Type B pancreatic cell (in vitro differentiated cells): ENCODE measurements around the gene RRP15. TPM values are rescaled to one million over a fixed set of nuclear protein-coding genes. Genes with fewer than 3 reads are reported as not detected.
A peak's percentile ranks its signal among the peaks of the same experiment; 100 is the strongest.

Experiments used
- DNase-seq: peaks from one replicate; pipeline ENCODE4 v3.0.0; 2021; ENCODE audit warnings: mixed read lengths; ENCODE audit not compliant: unreplicated experiment; ENCODE audit errors: extremely low spot score
- H3K27ac Mint-ChIP-seq: 2 replicates; pipeline ENCODE4 v1.8.0; 2021; ENCODE audit warnings: mild to moderate bottlenecking, mixed read lengths
- H3K27me3 Mint-ChIP-seq: 2 replicates; pipeline ENCODE4 v1.8.0; 2021; ENCODE audit warnings: mixed read lengths
- H3K36me3 Mint-ChIP-seq: 2 replicates; pipeline ENCODE4 v1.8.0; 2021; ENCODE audit warnings: mixed read lengths
- H3K4me1 Mint-ChIP-seq: one replicate; pipeline ENCODE4 v1.8.0; 2021; ENCODE audit warnings: mixed read lengths; ENCODE audit not compliant: unreplicated experiment
- H3K4me3 Mint-ChIP-seq: 2 replicates; pipeline ENCODE4 v1.8.0; 2021; ENCODE audit warnings: mild to moderate bottlenecking, mixed read lengths
- H3K9me3 Mint-ChIP-seq: 2 replicates; pipeline ENCODE4 v1.8.0; 2021; ENCODE audit warnings: mixed read lengths
- total RNA-seq: library from RNA; stranded (reverse); gene quantifications from 2 replicates; pipeline ENCODE4 v1.2.1, GENCODE V29; 2021; ENCODE audit warnings: low replicate concordance
- TF ChIP-seq, protein P1 (sequence below): fragments of 200-600 bp; sonication (generic); conservative IDR thresholded peaks from 2 replicates; pipeline ENCODE4 v1.5.0; 2021; ENCODE audit warnings: antibody characterized with exemption, mild to moderate bottlenecking

Gene RRP15
- total RNA-seq, 1 donor from 2014 or later = 22.9 TPM

DNA sequence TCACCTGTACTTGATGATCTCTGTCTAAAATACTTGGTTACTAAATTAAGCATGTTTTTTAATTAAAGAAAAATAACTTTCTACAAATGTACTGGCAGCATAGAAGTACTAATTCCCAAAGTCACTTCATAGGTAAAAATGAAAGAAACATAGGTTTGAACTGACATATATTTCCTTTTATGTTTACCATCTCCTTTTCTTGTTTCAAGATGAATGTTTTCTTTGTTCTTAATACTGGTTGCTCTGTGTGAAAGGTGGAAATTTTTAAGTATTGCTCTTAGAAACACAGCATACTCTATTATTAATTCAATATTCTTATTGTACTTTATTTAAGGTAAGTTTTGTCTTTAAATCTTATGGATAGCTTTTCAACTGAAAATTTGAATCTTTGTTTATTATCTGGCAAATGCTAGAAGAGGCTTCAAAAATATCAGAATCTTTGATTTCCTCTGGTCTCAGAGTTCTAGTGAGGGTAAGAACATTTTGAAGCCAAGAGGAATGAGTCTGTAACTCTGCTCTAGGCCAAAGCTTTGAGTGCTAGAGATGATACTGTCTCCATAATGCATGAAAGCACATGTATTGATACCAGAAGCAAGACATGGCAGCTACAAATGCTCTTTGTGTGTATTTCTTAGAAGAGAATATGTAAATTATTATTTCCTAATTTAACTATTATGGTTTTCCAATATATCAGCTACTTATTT is 18.2 kb downstream of the RRP15 start:
- Mint-ChIP-seq H3K36me3 (peaks cover 22% of the 10 kb centered on the region), H3K27ac (no peak overlapping the region), H3K9me3 (no peaks in the 10 kb centered on the region), H3K27me3 (no peaks in the 10 kb centered on the region), H3K4me1 (peaks cover 30% of the 10 kb centered on the region), H3K4me3 (no peak overlapping the region)
- no peak for DNase-seq
- TF ChIP-seq, protein P1, sequence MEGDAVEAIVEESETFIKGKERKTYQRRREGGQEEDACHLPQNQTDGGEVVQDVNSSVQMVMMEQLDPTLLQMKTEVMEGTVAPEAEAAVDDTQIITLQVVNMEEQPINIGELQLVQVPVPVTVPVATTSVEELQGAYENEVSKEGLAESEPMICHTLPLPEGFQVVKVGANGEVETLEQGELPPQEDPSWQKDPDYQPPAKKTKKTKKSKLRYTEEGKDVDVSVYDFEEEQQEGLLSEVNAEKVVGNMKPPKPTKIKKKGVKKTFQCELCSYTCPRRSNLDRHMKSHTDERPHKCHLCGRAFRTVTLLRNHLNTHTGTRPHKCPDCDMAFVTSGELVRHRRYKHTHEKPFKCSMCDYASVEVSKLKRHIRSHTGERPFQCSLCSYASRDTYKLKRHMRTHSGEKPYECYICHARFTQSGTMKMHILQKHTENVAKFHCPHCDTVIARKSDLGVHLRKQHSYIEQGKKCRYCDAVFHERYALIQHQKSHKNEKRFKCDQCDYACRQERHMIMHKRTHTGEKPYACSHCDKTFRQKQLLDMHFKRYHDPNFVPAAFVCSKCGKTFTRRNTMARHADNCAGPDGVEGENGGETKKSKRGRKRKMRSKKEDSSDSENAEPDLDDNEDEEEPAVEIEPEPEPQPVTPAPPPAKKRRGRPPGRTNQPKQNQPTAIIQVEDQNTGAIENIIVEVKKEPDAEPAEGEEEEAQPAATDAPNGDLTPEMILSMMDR = no peak

- no peak for DNase-seq
- H3K9me3 Mint-ChIP-seq = no peaks in the 10 kb centered on the region
- H3K27me3 Mint-ChIP-seq = no peaks in the 10 kb centered on the region
- H3K36me3 Mint-ChIP-seq = peaks cover 27% of the 10 kb centered on the region
- peak overlapping the region; percentile 23 for H3K4me3 Mint-ChIP-seq
- H3K27ac Mint-ChIP-seq = no peak overlapping the region
- peaks cover 25% of the 10 kb centered on the region for H3K4me1 Mint-ChIP-seq
- TF ChIP-seq, protein P1 = no peak
These were observed 19.4 kb downstream of the RRP15 start for GRCh38 chr1:218304281-218305039.

- TF ChIP-seq, protein P1 = no peak
- DNase-seq = no peak
- no peaks in the 10 kb centered on the region for H3K9me3 Mint-ChIP-seq
- no peak overlapping the region for H3K27ac Mint-ChIP-seq
- peaks cover 23% of the 10 kb centered on the region for H3K4me1 Mint-ChIP-seq
- H3K27me3 Mint-ChIP-seq = no peaks in the 10 kb centered on the region
- H3K36me3 Mint-ChIP-seq = peaks cover 33% of the 10 kb centered on the region
- H3K4me3 Mint-ChIP-seq = no peak overlapping the region
These were observed 20.5 kb downstream of the RRP15 start for GRCh38 chr1:218305472-218306064.

- Mint-ChIP-seq H3K36me3 (peaks cover 36% of the 10 kb centered on the region), H3K9me3 (no peaks in the 10 kb centered on the region), H3K4me3 (no peak overlapping the region), H3K27ac (no peak overlapping the region), H3K27me3 (no peaks in the 10 kb centered on the region), H3K4me1 (no peaks in the 10 kb centered on the region)
- TF ChIP-seq, protein P1 = no peak
- no peak for DNase-seq
These were observed 27.4 kb downstream of the RRP15 start for GRCh38 chr1:218312509-218312908.

- Mint-ChIP-seq H3K36me3 (peaks cover 27% of the 10 kb centered on the region), H3K9me3 (no peaks in the 10 kb centered on the region), H3K4me3 (no peak overlapping the region), H3K27ac (no peak overlapping the region), H3K4me1 (no peaks in the 10 kb centered on the region), H3K27me3 (no peaks in the 10 kb centered on the region)
- no peak for DNase-seq
- TF ChIP-seq, protein P1 = no peak
These were observed 29.2 kb downstream of the RRP15 start for GRCh38 chr1:218314316-218314715.
